Cardiac ventricle fibroblast (primary cell): Measurements from ENCODE around the gene PCDHGA6. TPM values are rescaled to one million over a fixed set of nuclear protein-coding genes. Genes with fewer than 3 reads are reported as not detected.

Experiments
- total RNA-seq: library from RNA; depleted of rRNA; stranded (reverse); fragments of >200 nt; gene quantifications from 2 replicates; pipeline ENCODE4 v1.2.3, GENCODE V29; 2015

The PCDHGA6 gene
- total RNA-seq, 1 donor from 2014 or later, result 10.2 TPM

GRCh38 chr5:141407790-141408505 lies 34.3 kb downstream of the PCDHGA6 start, which contains the start of gene PCDHGB6:
Gene PCDHGB6, plus strand, starts transcription at chr5:141408021. Its CDS starts 182 bp downstream, at chr5:141408203.

GRCh38 chr5:141412854-141413539 lies 39.3 kb downstream of the PCDHGA6 start, which contains the start of gene PCDHGA10:
Gene PCDHGA10, plus strand, starts transcription at chr5:141412987. Its CDS starts 189 bp downstream, at chr5:141413176.

DNA sequence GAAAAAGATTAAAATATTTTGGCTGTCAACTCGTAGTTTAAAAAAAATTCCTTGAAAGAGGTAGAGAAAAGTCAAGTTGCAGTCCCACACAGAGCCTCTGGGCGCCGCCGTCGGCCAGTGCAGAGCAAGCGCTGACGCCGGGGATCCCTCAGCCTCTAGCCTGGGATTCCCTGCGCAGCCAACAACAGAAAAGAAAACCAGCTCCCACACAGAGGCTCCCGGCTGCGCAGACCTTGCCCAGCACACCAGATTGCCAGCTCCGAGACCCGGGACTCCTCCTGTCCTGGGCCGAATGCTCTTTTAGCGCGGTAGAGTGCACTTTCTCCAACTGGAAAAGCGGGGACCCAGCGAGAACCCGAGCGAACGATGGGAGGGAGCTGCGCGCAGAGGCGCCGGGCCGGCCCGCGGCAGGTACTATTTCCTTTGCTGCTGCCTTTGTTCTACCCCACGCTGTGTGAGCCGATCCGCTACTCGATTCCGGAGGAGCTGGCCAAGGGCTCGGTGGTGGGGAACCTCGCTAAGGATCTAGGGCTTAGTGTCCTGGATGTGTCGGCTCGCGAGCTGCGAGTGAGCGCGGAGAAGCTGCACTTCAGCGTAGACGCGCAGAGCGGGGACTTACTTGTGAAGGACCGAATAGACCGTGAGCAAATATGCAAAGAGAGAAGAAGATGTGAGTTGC lies 43.9 kb downstream of the PCDHGA6 start, which contains the start of gene PCDHGB7:
TSS of gene PCDHGB7 (plus strand) at position 184 of the 679 bp plus-strand sequence. CDS start at position 367, 183 bp downstream.

DNA sequence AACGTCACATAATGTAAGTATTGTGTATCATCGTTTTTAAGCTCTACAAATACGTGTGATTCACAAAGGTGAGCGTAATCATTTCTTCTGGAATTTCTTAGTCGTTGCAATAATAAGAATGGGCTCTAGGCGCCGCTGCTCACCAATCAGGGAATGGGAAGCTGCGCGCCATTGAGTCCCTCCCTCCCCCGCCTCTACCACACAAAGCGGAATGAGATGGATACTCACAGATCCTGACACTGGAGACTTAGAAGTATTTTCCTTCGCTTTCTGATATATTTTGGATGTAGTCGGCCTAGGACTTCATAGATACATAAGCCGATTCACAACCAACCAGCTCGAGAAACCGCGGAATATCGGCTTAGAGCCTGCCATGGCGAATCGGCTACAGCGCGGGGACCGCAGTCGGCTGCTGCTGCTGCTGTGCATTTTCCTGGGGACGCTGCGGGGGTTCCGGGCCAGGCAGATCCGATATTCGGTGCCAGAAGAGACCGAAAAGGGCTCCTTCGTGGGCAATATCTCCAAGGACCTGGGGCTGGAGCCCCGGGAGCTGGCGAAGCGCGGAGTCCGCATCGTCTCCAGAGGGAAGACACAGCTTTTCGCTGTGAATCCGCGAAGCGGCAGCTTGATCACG lies 47.3 kb downstream of the PCDHGA6 start, which contains the start of gene PCDHGA11:
TSS of gene PCDHGA11 (plus strand) at position 197 of the 634 bp plus-strand sequence. CDS start at position 374, 177 bp downstream.

Other genes with a start within 250 kb of the PCDHGA6 start
- 1.1 and 2.2 TPM in 2 replicates for gene PCDHB5, start 238.7 kb upstream of the PCDHGA6 start, total RNA-seq
- 0.06 and 0.39 TPM in 2 replicates for gene PCDHB6, start 223.8 kb upstream of the PCDHGA6 start, total RNA-seq
- 1.2 and 1.3 TPM in 2 replicates for gene PCDHB7, start 201.2 kb upstream of the PCDHGA6 start, total RNA-seq
- 0.12 and 1.1 TPM in 2 replicates for gene PCDHB8, start 196.1 kb upstream of the PCDHGA6 start, total RNA-seq
- 0.81 and 1.0 TPM in 2 replicates for gene PCDHB16, start 191.5 kb upstream of the PCDHGA6 start, total RNA-seq
- gene PCDHB9, start 186.7 kb upstream of the PCDHGA6 start, total RNA-seq, result 0.56 and 1.0 TPM in 2 replicates
- gene PCDHB10, start 181.5 kb upstream of the PCDHGA6 start, total RNA-seq, result 0.56 and 1.2 TPM in 2 replicates
- gene PCDHB11, start 174.3 kb upstream of the PCDHGA6 start, total RNA-seq, result 0.34 and 0.62 TPM in 2 replicates
- gene PCDHB12, start 165.2 kb upstream of the PCDHGA6 start, total RNA-seq, result 0.29 and 0.56 TPM in 2 replicates
- 1.4 and 1.7 TPM in 2 replicates for gene PCDHB13, start 160.0 kb upstream of the PCDHGA6 start, total RNA-seq
- gene PCDHB14, start 150.5 kb upstream of the PCDHGA6 start, total RNA-seq, result 1.2 and 2.5 TPM in 2 replicates
- gene PCDHB15, start 128.5 kb upstream of the PCDHGA6 start, total RNA-seq, result 1.6 and 1.7 TPM in 2 replicates
- 0.12 TPM in 1 of 2 replicates, not detected in the other for gene SLC25A2, start 69.8 kb upstream of the PCDHGA6 start, total RNA-seq
- gene TAF7, start 53.1 kb upstream of the PCDHGA6 start, total RNA-seq, result 47.1 and 52.2 TPM in 2 replicates
- gene PCDHGA1, start 43.4 kb upstream of the PCDHGA6 start, total RNA-seq, result 0.19 and 1.3 TPM in 2 replicates
- 3.5 and 5.2 TPM in 2 replicates for gene PCDHGA2, start 35.1 kb upstream of the PCDHGA6 start, total RNA-seq
- gene PCDHGA3, start 30.1 kb upstream of the PCDHGA6 start, total RNA-seq, result 5.1 and 8.1 TPM in 2 replicates
- gene PCDHGB1, start 23.8 kb upstream of the PCDHGA6 start, total RNA-seq, result 1.6 and 2.6 TPM in 2 replicates
- 5.8 and 6.8 TPM in 2 replicates for gene PCDHGA4, start 18.9 kb upstream of the PCDHGA6 start, total RNA-seq
- 4.5 and 6.7 TPM in 2 replicates for gene PCDHGB2, start 13.9 kb upstream of the PCDHGA6 start, total RNA-seq
- 3.0 and 3.1 TPM in 2 replicates for gene PCDHGA5, start 9.7 kb upstream of the PCDHGA6 start, total RNA-seq
- 3.2 and 3.8 TPM in 2 replicates for gene PCDHGB3, start 3.6 kb upstream of the PCDHGA6 start, total RNA-seq
- gene PCDHGA7, start 8.9 kb downstream of the PCDHGA6 start, total RNA-seq, result 9.9 and 10.7 TPM in 2 replicates
- 14.1 and 14.6 TPM in 2 replicates for gene PCDHGB4, start 13.8 kb downstream of the PCDHGA6 start, total RNA-seq
- gene PCDHGA8, start 18.7 kb downstream of the PCDHGA6 start, total RNA-seq, result 1.4 and 1.5 TPM in 2 replicates
- gene PCDHGB5, start 24.1 kb downstream of the PCDHGA6 start, total RNA-seq, result 32.0 and 38.0 TPM in 2 replicates
- gene PCDHGA9, start 28.9 kb downstream of the PCDHGA6 start, total RNA-seq, result 5.3 and 6.2 TPM in 2 replicates
- gene PCDHGB6, start 34.1 kb downstream of the PCDHGA6 start, total RNA-seq, result 2.6 and 3.6 TPM in 2 replicates
- 8.7 and 11.3 TPM in 2 replicates for gene PCDHGA10, start 39.1 kb downstream of the PCDHGA6 start, total RNA-seq
- gene PCDHGB7, start 43.8 kb downstream of the PCDHGA6 start, total RNA-seq, result 19.9 and 21.6 TPM in 2 replicates
- gene PCDHGA11, start 47.2 kb downstream of the PCDHGA6 start, total RNA-seq, result 15.6 and 18.8 TPM in 2 replicates
- 41.9 and 43.9 TPM in 2 replicates for gene PCDHGA12, start 56.6 kb downstream of the PCDHGA6 start, total RNA-seq
- gene PCDHGC3, start 102.1 kb downstream of the PCDHGA6 start, total RNA-seq, result 95.9 and 108 TPM in 2 replicates
- gene PCDHGC4, start 111.1 kb downstream of the PCDHGA6 start, total RNA-seq, result 1.1 and 26.8 TPM in 2 replicates
- 2.1 and 2.9 TPM in 2 replicates for gene PCDHGC5, start 115.2 kb downstream of the PCDHGA6 start, total RNA-seq
- 26.5 and 32.1 TPM in 2 replicates for gene DIAPH1, start 245.1 kb downstream of the PCDHGA6 start, total RNA-seq